CD1c-positive myeloid dendritic cell (primary cell): ENCODE data around the gene FAM3D.
"Not testable (repeated sequence)": the region's sequence is repeated elsewhere in the genome, so short reads cannot be mapped to it uniquely, and the experiment has no call there.

Experiments used
- DNase-seq: peaks from one replicate; pipeline ENCODE4 v3.0.0-alpha.2; 2016; ENCODE audit errors: extremely low spot score

Gene FAM3D

GRCh38 chr3:58683466-58683865 is 16.9 kb upstream of the FAM3D start:
- DNase-seq = peak; percentile 38

- no peak for DNase-seq
Observed at GRCh38 chr3:58683001-58683458, 16.5 kb upstream of the FAM3D start.

GRCh38 chr3:58681863-58682262 is 15.3 kb upstream of the FAM3D start:
- DNase-seq = no peak

GRCh38 chr3:58680879-58681525 is 14.4 kb upstream of the FAM3D start:
- no peak for DNase-seq

- no peak for DNase-seq
Observed at GRCh38 chr3:58679974-58680666, 13.5 kb upstream of the FAM3D start.

- no peak for DNase-seq
Observed at GRCh38 chr3:58679446-58679845, 12.9 kb upstream of the FAM3D start.

GRCh38 chr3:58678177-58678970 is 11.8 kb upstream of the FAM3D start:
- not testable (repeated sequence) for DNase-seq

- no peak for DNase-seq
Observed at GRCh38 chr3:58672880-58673279, 6.3 kb upstream of the FAM3D start.

- DNase-seq = no peak
Observed at GRCh38 chr3:58672451-58672850, 5.9 kb upstream of the FAM3D start.

GRCh38 chr3:58670506-58671135 is 4.0 kb upstream of the FAM3D start:
- DNase-seq = no peak

GRCh38 chr3:58668247-58668646 is 1.7 kb upstream of the FAM3D start:
- DNase-seq = no peak

- no peak for DNase-seq
Observed at GRCh38 chr3:58667704-58668103, 1.1 kb upstream of the FAM3D start.

- DNase-seq = no peak
Observed at GRCh38 chr3:58667229-58667628, 655 bp upstream of the FAM3D start.

GRCh38 chr3:58665405-58665804 is 1.2 kb downstream of the FAM3D start:
- DNase-seq = no peak

- DNase-seq = no peak
Observed at GRCh38 chr3:58664611-58665010, 2.0 kb downstream of the FAM3D start.

GRCh38 chr3:58661836-58662420 is 4.6 kb downstream of the FAM3D start:
- no peak for DNase-seq

- no peak for DNase-seq
Observed at GRCh38 chr3:58660998-58661397, 5.6 kb downstream of the FAM3D start.

GRCh38 chr3:58659051-58659675 is 7.4 kb downstream of the FAM3D start:
- DNase-seq = no peak

- no peak for DNase-seq
Observed at GRCh38 chr3:58658508-58658907, 8.1 kb downstream of the FAM3D start.

GRCh38 chr3:58657571-58658141 is 8.9 kb downstream of the FAM3D start:
- no peak for DNase-seq

GRCh38 chr3:58657036-58657520 is 9.5 kb downstream of the FAM3D start:
- DNase-seq = no peak
